Neutrophil (primary cell): ENCODE measurements around the gene SEC24B.

Source experiments
- H3K27ac ChIP-seq: fragments of 200-600 bp; sonication (generic); 2 replicates; pipeline ENCODE4 v1.5.1; 2016; ENCODE audit warnings: mild to moderate bottlenecking, moderate library complexity
- H3K27me3 ChIP-seq: fragments of 200-600 bp; sonication (generic); 2 replicates; pipeline ENCODE4 v1.6.0; 2016; ENCODE audit warnings: mild to moderate bottlenecking
- H3K36me3 ChIP-seq: fragments of 200-600 bp; sonication (generic); 2 replicates; pipeline ENCODE4 v1.5.1; 2017
- H3K4me1 ChIP-seq, 2 experiments: fragments of 200-600 bp in 1 of 2; sonication (generic) in 1 of 2; 1 replicate in 1 of 2; 2 replicates in 1 of 2; pipeline versions ENCODE4 v1.5.1 to v1.6.1; 2013 to 2016; ENCODE audit warnings: low read depth in 1 of 2, low read length in 1 of 2, mild to moderate bottlenecking in 1 of 2, moderate library complexity in 1 of 2; ENCODE audit not compliant: control insufficient read depth in 1 of 2, insufficient read depth in 1 of 2
- H3K4me3 ChIP-seq, 2 experiments: fragments of 200-600 bp in 1 of 2; sonication (generic) in 1 of 2; 1 replicate in 1 of 2; 2 replicates in 1 of 2; pipeline ENCODE4 v1.5.1; 2013 to 2016; ENCODE audit warnings: low read depth in 1 of 2, low read length in 1 of 2, mild to moderate bottlenecking in 1 of 2, moderate library complexity in 1 of 2
- H3K9me3 ChIP-seq: fragments of 200-600 bp; sonication (generic); 2 replicates; pipeline ENCODE4 v1.5.1; 2016
- CTCF ChIP-seq: fragments of 200-600 bp; sonication (generic); IDR thresholded peaks from 2 replicates; pipeline ENCODE4 v1.5.1; 2016; ENCODE audit warnings: antibody characterized with exemption

SEC24B gene

GRCh38 chr4:109395694-109396093 lies 37.9 kb upstream of the SEC24B start:
- TF ChIP-seq CTCF, result no peak
- Histone ChIP-seq H3K4me3 (no peak overlapping the region), H3K27ac (no peak overlapping the region), H3K36me3 (no peaks in the 10 kb centered on the region), H3K9me3 (no peaks in the 10 kb centered on the region), H3K4me1 (no peaks in the 10 kb centered on the region), H3K27me3 (peaks cover 49% of the 10 kb centered on the region)

GRCh38 chr4:109398928-109399327 lies 34.7 kb upstream of the SEC24B start:
- Histone ChIP-seq H3K9me3 (no peaks in the 10 kb centered on the region), H3K27ac (no peak overlapping the region), H3K27me3 (peaks cover 59% of the 10 kb centered on the region), H3K4me1 (no peaks in the 10 kb centered on the region), H3K4me3 (no peak overlapping the region), H3K36me3 (no peaks in the 10 kb centered on the region)
- TF ChIP-seq CTCF, result no peak

- no peaks in the 10 kb centered on the region for H3K9me3 ChIP-seq
- H3K27me3 ChIP-seq, result peaks cover 21% of the 10 kb centered on the region
- no peak for TF ChIP-seq CTCF
- H3K27ac ChIP-seq, result no peak overlapping the region
- H3K36me3 ChIP-seq, result no peaks in the 10 kb centered on the region
- no peak overlapping the region for H3K4me3 ChIP-seq
- no peaks in the 10 kb centered on the region for H3K4me1 ChIP-seq
These were observed 27.2 kb upstream of the SEC24B start for GRCh38 chr4:109406337-109406931.

GRCh38 chr4:109407027-109407737 lies 26.4 kb upstream of the SEC24B start:
- peaks cover 18% of the 10 kb centered on the region for H3K27me3 ChIP-seq
- no peak overlapping the region for H3K4me3 ChIP-seq
- no peaks in the 10 kb centered on the region for H3K9me3 ChIP-seq
- TF ChIP-seq CTCF, result no peak
- no peaks in the 10 kb centered on the region for H3K36me3 ChIP-seq
- no peak overlapping the region for H3K27ac ChIP-seq
- H3K4me1 ChIP-seq, result no peaks in the 10 kb centered on the region

- no peaks in the 10 kb centered on the region for H3K4me1 ChIP-seq
- no peaks in the 10 kb centered on the region for H3K36me3 ChIP-seq
- no peaks in the 10 kb centered on the region for H3K9me3 ChIP-seq
- H3K27me3 ChIP-seq, result peaks cover 9% of the 10 kb centered on the region
- H3K27ac ChIP-seq, result no peak overlapping the region
- no peak for TF ChIP-seq CTCF
- H3K4me3 ChIP-seq, result no peak overlapping the region
These were observed 24.9 kb upstream of the SEC24B start for GRCh38 chr4:109408711-109409110.
